Fibroblast of pulmonary artery (primary cell): ENCODE data around the gene IGIP.

Experiments used
- DNase-seq: peaks from one replicate; pipeline ENCODE4 v3.0.0-alpha.2; 2010; ENCODE audit warnings: low read depth
- H3K4me3 ChIP-seq: replicated peaks from 2 replicates; pipeline ENCODE4 v1.5.1; 2011; ENCODE audit warnings: low read depth, mild to moderate bottlenecking, control low read depth, low read length, moderate library complexity
- CTCF ChIP-seq: IDR thresholded peaks from 2 replicates; pipeline ENCODE4 v1.5.1; 2011; ENCODE audit warnings: mild to moderate bottlenecking, control low read depth, low read length, inconsistent platforms; ENCODE audit errors: missing control alignments

Gene IGIP

GRCh38 chr5:140111011-140111858 is 14.5 kb upstream of the IGIP start:
- no peak for TF ChIP-seq CTCF
- H3K4me3 ChIP-seq = no peak overlapping the region
- DNase-seq = no peak

DNA sequence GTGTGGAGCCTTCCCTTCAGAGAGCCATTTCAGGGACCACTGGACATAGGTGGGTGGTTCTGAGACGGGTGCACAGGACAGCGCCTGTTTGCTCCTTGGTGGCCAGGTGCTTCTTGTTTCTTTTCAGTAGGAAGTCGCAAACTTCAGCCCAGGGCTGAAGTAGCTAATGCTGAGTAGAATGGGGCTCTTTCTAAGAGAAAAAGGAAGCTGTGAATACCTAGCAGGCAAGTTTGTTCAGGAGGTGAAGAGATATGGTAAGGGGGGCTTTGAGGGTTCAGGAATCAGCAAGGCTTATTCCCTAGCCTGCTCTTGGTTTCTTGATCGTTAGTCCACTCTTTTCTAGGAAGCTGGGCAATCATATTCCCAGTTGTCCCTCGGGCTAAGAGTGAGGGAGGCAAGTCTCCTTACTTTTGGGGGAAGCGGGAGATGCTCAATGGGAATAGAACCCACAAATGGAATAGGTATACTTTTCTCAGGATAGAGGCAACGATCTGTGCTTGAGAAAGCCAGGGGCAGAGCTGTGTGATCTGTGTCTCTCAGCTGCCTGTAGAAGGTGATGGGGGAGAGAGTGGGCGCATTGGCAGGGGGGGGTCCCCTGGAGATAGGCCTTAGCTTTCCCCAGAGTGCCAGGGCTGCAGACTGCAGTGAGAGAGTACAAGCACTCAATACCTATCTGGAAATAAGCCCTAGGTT is 13.7 kb upstream of the IGIP start:
- H3K4me3 ChIP-seq = no peak overlapping the region
- DNase-seq = no peak
- TF ChIP-seq CTCF = no peak

DNA sequence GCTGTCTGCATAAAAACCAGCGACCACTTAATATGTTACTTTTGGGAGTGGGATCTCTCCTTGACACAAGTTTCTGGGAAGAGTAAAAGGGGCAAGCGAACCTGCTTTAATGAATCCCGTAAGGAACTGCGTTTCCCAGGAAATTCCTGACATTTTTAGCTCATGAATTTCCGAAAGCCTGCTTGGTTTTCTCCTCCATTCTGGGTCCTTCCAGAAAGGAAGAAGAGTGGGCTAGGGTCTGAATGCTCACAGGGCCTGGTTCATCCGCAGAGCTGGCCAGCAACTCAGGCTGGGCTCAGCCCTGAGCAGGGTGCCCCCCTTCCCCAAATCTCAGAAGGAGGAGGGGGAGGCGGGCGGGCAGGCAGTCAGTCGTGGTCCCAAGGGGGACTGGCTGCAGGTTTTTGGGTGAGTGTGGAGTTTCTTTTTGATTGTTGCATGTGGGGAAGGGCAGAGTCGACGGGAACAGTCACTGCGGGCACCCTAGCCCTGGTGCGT is 13.0 kb upstream of the IGIP start:
- peak; percentile 22 for DNase-seq
- H3K4me3 ChIP-seq = peak overlapping the region; percentile 72
- TF ChIP-seq CTCF = no peak

- peak overlapping the region; percentile 72 for H3K4me3 ChIP-seq
- TF ChIP-seq CTCF = no peak
- no peak for DNase-seq
Observed at GRCh38 chr5:140113180-140113698, 12.5 kb upstream of the IGIP start.

- TF ChIP-seq CTCF = no peak
- H3K4me3 ChIP-seq = peak within 1 kb of the TSS; percentile 72
- DNase-seq = peak; percentile 95
Observed at GRCh38 chr5:140113699-140114263, 12.0 kb upstream of the IGIP start, which contains the start of gene PURA. Gene PURA (plus strand): TSS chr5:140114109. CDS start chr5:140114182, 73 bp downstream.

GRCh38 chr5:140114341-140115185 is 11.2 kb upstream of the IGIP start:
- peak; percentile 64 for DNase-seq
- H3K4me3 ChIP-seq = peak overlapping the region; percentile 72
- TF ChIP-seq CTCF = no peak
